ENCODE data around the gene FGF2. TPM values are rescaled to one million over a fixed set of nuclear protein-coding genes. Genes with fewer than 3 reads are reported as not detected.

The FGF2 gene
- total RNA-seq, 2 donors from 2014 or later = 12.5 to 18.5 TPM

DNA sequence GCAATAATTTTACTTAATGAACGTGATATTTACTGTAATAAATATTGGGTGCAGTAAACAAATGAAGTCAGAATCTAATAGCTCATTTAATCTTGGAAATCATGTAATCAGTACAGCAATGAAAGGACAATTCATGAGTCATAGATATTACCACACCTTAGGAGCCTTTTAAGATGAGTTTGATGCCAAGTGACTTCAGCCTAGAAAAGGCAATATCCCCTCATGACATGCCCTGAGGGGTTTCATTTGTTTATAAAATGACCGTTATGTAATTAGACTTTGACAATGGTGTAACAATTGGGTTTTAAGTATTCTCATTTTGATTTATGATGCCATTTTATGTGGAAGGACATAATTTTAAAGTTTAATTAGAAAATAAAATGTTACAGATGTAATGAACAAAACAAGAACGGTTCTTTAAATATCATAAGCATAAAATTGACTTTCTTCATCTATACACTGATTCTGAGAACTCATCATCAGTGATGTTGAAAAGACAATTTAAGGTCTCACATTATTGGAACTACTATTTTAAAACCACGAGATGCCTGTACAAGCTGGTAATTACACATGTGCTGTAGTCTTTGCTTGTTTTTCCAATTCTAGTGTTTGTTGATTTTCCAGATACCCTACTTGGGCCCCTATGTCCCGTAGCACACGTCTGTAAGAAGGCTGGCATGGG, 5.0 kb downstream of the FGF2 start:
- no peak overlapping the region for H3K27ac ChIP-seq (ENCODE audit: low read depth, low read length)
- WGBS, 2 experiments (ENCODE audit: insufficient coverage in 1 of 2, insufficient read length in 1 of 2) = 92 to 95% methylated on average over 2 to 6 of the region's 6 CpGs
- peaks cover 20% of the 10 kb centered on the region for H3K27me3 ChIP-seq (ENCODE audit: control insufficient read depth, insufficient read depth, low read length, poor library complexity, severe bottlenecking)
- H3K4me1 ChIP-seq (ENCODE audit: control insufficient read depth, insufficient read depth, low read length) = no peaks in the 10 kb centered on the region
- H3K27ac Mint-ChIP-seq = no peak overlapping the region
- no peak overlapping the region for H3K4me3 Mint-ChIP-seq
- no peaks in the 10 kb centered on the region for H3K9me3 Mint-ChIP-seq
- DNase-seq = no peak
- H3K27me3 Mint-ChIP-seq (ENCODE audit: insufficient read depth) = peaks cover 8% of the 10 kb centered on the region
- peaks cover 16% of the 10 kb centered on the region for H3K4me1 Mint-ChIP-seq
- H3K9ac ChIP-seq (ENCODE audit: extremely low read depth, low read length, poor library complexity, severe bottlenecking) = no peak overlapping the region
- peaks cover 4% of the 10 kb centered on the region for H3K9me3 ChIP-seq (ENCODE audit: control insufficient read depth, low read length)
- H3K36me3 ChIP-seq (ENCODE audit: control insufficient read depth, insufficient read depth, low read length) = no peaks in the 10 kb centered on the region
- no peaks in the 10 kb centered on the region for H3K36me3 Mint-ChIP-seq (ENCODE audit: low read depth)
- no peak overlapping the region for H3K4me3 ChIP-seq (ENCODE audit: low read length)
- TF ChIP-seq, protein P1, sequence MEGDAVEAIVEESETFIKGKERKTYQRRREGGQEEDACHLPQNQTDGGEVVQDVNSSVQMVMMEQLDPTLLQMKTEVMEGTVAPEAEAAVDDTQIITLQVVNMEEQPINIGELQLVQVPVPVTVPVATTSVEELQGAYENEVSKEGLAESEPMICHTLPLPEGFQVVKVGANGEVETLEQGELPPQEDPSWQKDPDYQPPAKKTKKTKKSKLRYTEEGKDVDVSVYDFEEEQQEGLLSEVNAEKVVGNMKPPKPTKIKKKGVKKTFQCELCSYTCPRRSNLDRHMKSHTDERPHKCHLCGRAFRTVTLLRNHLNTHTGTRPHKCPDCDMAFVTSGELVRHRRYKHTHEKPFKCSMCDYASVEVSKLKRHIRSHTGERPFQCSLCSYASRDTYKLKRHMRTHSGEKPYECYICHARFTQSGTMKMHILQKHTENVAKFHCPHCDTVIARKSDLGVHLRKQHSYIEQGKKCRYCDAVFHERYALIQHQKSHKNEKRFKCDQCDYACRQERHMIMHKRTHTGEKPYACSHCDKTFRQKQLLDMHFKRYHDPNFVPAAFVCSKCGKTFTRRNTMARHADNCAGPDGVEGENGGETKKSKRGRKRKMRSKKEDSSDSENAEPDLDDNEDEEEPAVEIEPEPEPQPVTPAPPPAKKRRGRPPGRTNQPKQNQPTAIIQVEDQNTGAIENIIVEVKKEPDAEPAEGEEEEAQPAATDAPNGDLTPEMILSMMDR (conservative IDR thresholded peaks at IDR 0.05) = no peak

DNA sequence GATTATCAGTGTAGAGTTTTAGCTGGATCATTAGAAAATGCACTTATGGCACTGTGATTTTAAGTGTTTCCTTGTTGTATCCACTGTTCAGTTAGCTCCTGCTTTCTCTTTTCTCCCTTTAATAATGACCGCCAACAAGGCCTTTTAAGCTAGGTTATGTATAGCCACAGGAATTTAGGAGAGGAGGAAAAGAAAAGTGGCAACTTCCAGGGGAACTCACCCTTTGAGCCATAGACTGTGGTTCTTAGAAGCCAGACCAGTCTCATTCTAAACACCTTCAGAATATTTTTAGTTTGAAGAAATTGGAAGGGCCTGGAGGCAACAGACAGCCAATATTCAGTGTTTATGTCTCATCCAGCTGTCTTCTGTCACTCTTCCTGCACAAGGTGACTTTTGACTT, 6.1 kb downstream of the FGF2 start:
- no peak overlapping the region for H3K27ac Mint-ChIP-seq
- Histone ChIP-seq H3K27ac (ENCODE audit: low read depth, low read length) (no peak overlapping the region), H3K9me3 (ENCODE audit: control insufficient read depth, low read length) (peaks cover 4% of the 10 kb centered on the region), H3K36me3 (ENCODE audit: control insufficient read depth, insufficient read depth, low read length) (no peaks in the 10 kb centered on the region), H3K9ac (ENCODE audit: extremely low read depth, low read length, poor library complexity, severe bottlenecking) (no peak overlapping the region), H3K4me1 (ENCODE audit: control insufficient read depth, insufficient read depth, low read length) (no peaks in the 10 kb centered on the region), H3K27me3 (ENCODE audit: control insufficient read depth, insufficient read depth, low read length, poor library complexity, severe bottlenecking) (peaks cover 13% of the 10 kb centered on the region), H3K4me3 (ENCODE audit: low read length) (no peak overlapping the region)
- H3K36me3 Mint-ChIP-seq (ENCODE audit: low read depth) = no peaks in the 10 kb centered on the region
- TF ChIP-seq, protein P1 (conservative IDR thresholded peaks at IDR 0.05) = no peak
- no peak overlapping the region for H3K4me3 Mint-ChIP-seq
- DNase-seq = no peak
- H3K27me3 Mint-ChIP-seq (ENCODE audit: insufficient read depth) = peaks cover 8% of the 10 kb centered on the region
- no peaks in the 10 kb centered on the region for H3K9me3 Mint-ChIP-seq
- H3K4me1 Mint-ChIP-seq = peaks cover 14% of the 10 kb centered on the region
- WGBS, 2 experiments (ENCODE audit: insufficient coverage in 1 of 2, insufficient read length in 1 of 2) = 83% methylated on average over 1 of the region's 1 CpG; no CpG with 5 or more reads in 1 of the 2 experiments

DNA sequence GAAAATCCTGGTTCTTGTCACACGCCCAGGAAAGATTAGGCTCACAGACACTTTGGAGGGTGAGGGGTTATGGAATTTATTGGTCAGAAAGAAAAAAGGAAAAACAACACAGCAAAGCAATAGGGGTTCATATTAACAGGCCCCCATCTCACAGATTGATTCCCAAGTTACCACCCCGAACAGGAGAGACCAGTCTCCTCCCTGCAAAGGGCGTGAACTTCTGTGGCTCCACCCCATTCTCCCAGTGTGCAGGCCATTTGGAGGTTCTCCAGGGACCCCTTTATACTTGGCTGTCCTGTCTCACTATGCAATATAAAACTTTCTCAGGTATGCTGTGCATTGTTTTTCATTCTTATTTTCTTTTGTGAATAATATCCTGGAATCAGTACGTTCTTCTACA, 7.4 kb downstream of the FGF2 start:
- WGBS, 2 experiments (ENCODE audit: insufficient coverage in 1 of 2, insufficient read length in 1 of 2) = 91 to 100% methylated on average over 1 to 4 of the region's 4 CpGs
- peaks cover 3% of the 10 kb centered on the region for H3K36me3 Mint-ChIP-seq (ENCODE audit: low read depth)
- no peaks in the 10 kb centered on the region for H3K36me3 ChIP-seq (ENCODE audit: control insufficient read depth, insufficient read depth, low read length)
- no peak overlapping the region for H3K4me3 ChIP-seq (ENCODE audit: low read length)
- peaks cover 4% of the 10 kb centered on the region for H3K9me3 ChIP-seq (ENCODE audit: control insufficient read depth, low read length)
- TF ChIP-seq, protein P1 (conservative IDR thresholded peaks at IDR 0.05) = no peak
- H3K27me3 ChIP-seq (ENCODE audit: control insufficient read depth, insufficient read depth, low read length, poor library complexity, severe bottlenecking) = peaks cover under 1% of the 10 kb centered on the region
- no peak for DNase-seq
- no peak overlapping the region for H3K9ac ChIP-seq (ENCODE audit: extremely low read depth, low read length, poor library complexity, severe bottlenecking)
- no peak overlapping the region for H3K27ac Mint-ChIP-seq
- peaks cover 2% of the 10 kb centered on the region for H3K27me3 Mint-ChIP-seq (ENCODE audit: insufficient read depth)
- no peak overlapping the region for H3K27ac ChIP-seq (ENCODE audit: low read depth, low read length)
- peaks cover 7% of the 10 kb centered on the region for H3K4me1 Mint-ChIP-seq
- no peak overlapping the region for H3K4me3 Mint-ChIP-seq
- no peaks in the 10 kb centered on the region for H3K4me1 ChIP-seq (ENCODE audit: control insufficient read depth, insufficient read depth, low read length)
- no peaks in the 10 kb centered on the region for H3K9me3 Mint-ChIP-seq

Measured in endodermal cell (in vitro differentiated cells).